ENCODE results near the gene OR8J3.

Gene OR8J3, protein sequence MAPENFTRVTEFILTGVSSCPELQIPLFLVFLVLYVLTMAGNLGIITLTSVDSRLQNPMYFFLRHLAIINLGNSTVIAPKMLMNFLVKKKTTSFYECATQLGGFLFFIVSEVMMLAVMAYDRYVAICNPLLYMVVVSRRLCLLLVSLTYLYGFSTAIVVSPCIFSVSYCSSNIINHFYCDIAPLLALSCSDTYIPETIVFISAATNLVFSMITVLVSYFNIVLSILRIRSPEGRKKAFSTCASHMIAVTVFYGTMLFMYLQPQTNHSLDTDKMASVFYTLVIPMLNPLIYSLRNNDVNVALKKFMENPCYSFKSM

GRCh38 chr11:56140151-56140661 is at the start of gene OR8J3:
Gene OR8J3, minus strand, starts transcription at chr11:56140201. Its CDS starts 2,483 bp downstream, at chr11:56137718.
- no peaks in the 10 kb centered on the region; the same call in 1 of the 2 replicates for H3K9me3 ChIP-seq (ENCODE audit: insufficient read depth, low read length)
- no peaks in the 10 kb centered on the region for H3K4me1 ChIP-seq (ENCODE audit: insufficient read depth, insufficient read length)
- no peak within 1 kb of the TSS for H3K9ac ChIP-seq (ENCODE audit: insufficient read length, low read depth)
- H3K27me3 ChIP-seq (ENCODE audit: insufficient read depth, insufficient read length): no peaks in the 10 kb centered on the region
- no peaks in the 10 kb centered on the region for H3K36me3 ChIP-seq (ENCODE audit: insufficient read depth, insufficient read length, low read length)
- no peak for DNase-seq (ENCODE audit: low read depth, low spot score)
- H3K4me3 ChIP-seq (ENCODE audit: insufficient read length, low read depth): no peak within 1 kb of the TSS
- no peak for TF ChIP-seq SUZ12 (IDR thresholded peaks at IDR 0.05; ENCODE audit: extremely low read depth, insufficient read depth, insufficient read length)
- no peak for TF ChIP-seq ZNF274 (IDR thresholded peaks at IDR 0.05; ENCODE audit: low read depth, low read length)
- no peak for TF ChIP-seq YY1 (IDR thresholded peaks at IDR 0.05; ENCODE audit: insufficient read depth, insufficient read length)

GRCh38 chr11:56188602-56189001 is 48.6 kb upstream of the OR8J3 start:
- H3K4me1 ChIP-seq (ENCODE audit: insufficient read depth, insufficient read length): no peaks in the 10 kb centered on the region
- H3K9me3 ChIP-seq (ENCODE audit: insufficient read depth, low read length): no peaks in the 10 kb centered on the region
- DNase-seq (ENCODE audit: low read depth, low spot score): no peak

GRCh38 chr11:56183459-56183858 is 43.5 kb upstream of the OR8J3 start:
- no peaks in the 10 kb centered on the region for H3K27me3 ChIP-seq (ENCODE audit: insufficient read depth, insufficient read length)
- H3K4me3 ChIP-seq (ENCODE audit: insufficient read length, low read depth): no peak overlapping the region
- no peaks in the 10 kb centered on the region for H3K36me3 ChIP-seq (ENCODE audit: insufficient read depth, insufficient read length, low read length)
- no peaks in the 10 kb centered on the region for H3K4me1 ChIP-seq (ENCODE audit: insufficient read depth, insufficient read length)
- no peak for DNase-seq (ENCODE audit: low read depth, low spot score)
- peaks cover 11% of the 10 kb centered on the region; the same call in 1 of the 2 replicates for H3K9me3 ChIP-seq (ENCODE audit: insufficient read depth, low read length)
- no peak overlapping the region for H3K9ac ChIP-seq (ENCODE audit: insufficient read length, low read depth)
- no peak for TF ChIP-seq ZNF274 (IDR thresholded peaks at IDR 0.05; ENCODE audit: low read depth, low read length)
- TF ChIP-seq SUZ12 (IDR thresholded peaks at IDR 0.05; ENCODE audit: extremely low read depth, insufficient read depth, insufficient read length): no peak
- no peak for TF ChIP-seq YY1 (IDR thresholded peaks at IDR 0.05; ENCODE audit: insufficient read depth, insufficient read length)

More at GRCh38 chr11:56188602-56189001, 48.6 kb upstream of the OR8J3 start:
- no peak for TF ChIP-seq YY1 (IDR thresholded peaks at IDR 0.05; ENCODE audit: insufficient read depth, insufficient read length)
- H3K36me3 ChIP-seq (ENCODE audit: insufficient read depth, insufficient read length, low read length): no peaks in the 10 kb centered on the region
- no peaks in the 10 kb centered on the region for H3K27me3 ChIP-seq (ENCODE audit: insufficient read depth, insufficient read length)
- H3K4me3 ChIP-seq (ENCODE audit: insufficient read length, low read depth): no peak overlapping the region
- H3K9ac ChIP-seq (ENCODE audit: insufficient read length, low read depth): no peak overlapping the region

DNA sequence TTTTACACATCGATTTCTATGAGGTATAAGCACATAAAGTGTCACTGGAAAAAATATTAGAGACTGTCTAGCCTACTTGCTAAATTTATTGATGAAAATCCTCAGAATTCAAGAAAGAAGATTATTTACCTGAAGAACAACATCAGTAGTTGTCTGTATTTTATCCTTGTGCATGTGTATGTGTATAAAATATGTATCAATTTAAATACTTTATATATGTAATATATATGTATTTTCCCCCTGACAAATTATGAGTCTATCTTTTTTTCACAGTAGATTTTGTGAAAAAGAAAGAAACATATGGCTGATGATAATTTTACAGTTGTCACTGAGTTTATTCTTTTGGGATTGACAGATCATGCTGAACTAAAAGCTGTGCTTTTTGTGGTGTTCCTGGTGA is 36.3 kb upstream of the OR8J3 start, which contains the start of gene OR5J2:
TSS of gene OR5J2 (plus strand) at position 301 of the 400 bp plus-strand sequence. CDS start at position 301, 0 bp downstream.
- TF ChIP-seq ZNF274 (IDR thresholded peaks at IDR 0.05; ENCODE audit: low read depth, low read length) (no peak), YY1 (IDR thresholded peaks at IDR 0.05; ENCODE audit: insufficient read depth, insufficient read length) (no peak), SUZ12 (IDR thresholded peaks at IDR 0.05; ENCODE audit: extremely low read depth, insufficient read depth, insufficient read length) (no peak)
- H3K9me3 ChIP-seq (ENCODE audit: insufficient read depth, low read length): peaks cover 11% of the 10 kb centered on the region; the same call in 1 of the 2 replicates
- no peaks in the 10 kb centered on the region for H3K4me1 ChIP-seq (ENCODE audit: insufficient read depth, insufficient read length)
- H3K4me3 ChIP-seq (ENCODE audit: insufficient read length, low read depth): no peak within 1 kb of the TSS
- no peak within 1 kb of the TSS for H3K9ac ChIP-seq (ENCODE audit: insufficient read length, low read depth)
- H3K36me3 ChIP-seq (ENCODE audit: insufficient read depth, insufficient read length, low read length): no peaks in the 10 kb centered on the region
- no peaks in the 10 kb centered on the region for H3K27me3 ChIP-seq (ENCODE audit: insufficient read depth, insufficient read length)
- DNase-seq (ENCODE audit: low read depth, low spot score): no peak

GRCh38 chr11:56172256-56172830 is 32.3 kb upstream of the OR8J3 start:
- H3K36me3 ChIP-seq (ENCODE audit: insufficient read depth, insufficient read length, low read length): no peaks in the 10 kb centered on the region
- H3K9me3 ChIP-seq (ENCODE audit: insufficient read depth, low read length): no peaks in the 10 kb centered on the region
- H3K27me3 ChIP-seq (ENCODE audit: insufficient read depth, insufficient read length): no peaks in the 10 kb centered on the region
- no peaks in the 10 kb centered on the region for H3K4me1 ChIP-seq (ENCODE audit: insufficient read depth, insufficient read length)
- DNase-seq (ENCODE audit: low read depth, low spot score): no peak
- no peak overlapping the region for H3K4me3 ChIP-seq (ENCODE audit: insufficient read length, low read depth)
- TF ChIP-seq SUZ12 (IDR thresholded peaks at IDR 0.05; ENCODE audit: extremely low read depth, insufficient read depth, insufficient read length): no peak
- TF ChIP-seq ZNF274 (IDR thresholded peaks at IDR 0.05; ENCODE audit: low read depth, low read length): no peak
- TF ChIP-seq YY1 (IDR thresholded peaks at IDR 0.05; ENCODE audit: insufficient read depth, insufficient read length): no peak
- H3K9ac ChIP-seq (ENCODE audit: insufficient read length, low read depth): no peak overlapping the region

GRCh38 chr11:56163804-56164203 is 23.8 kb upstream of the OR8J3 start:
- no peak for DNase-seq (ENCODE audit: low read depth, low spot score)
- TF ChIP-seq SUZ12 (IDR thresholded peaks at IDR 0.05; ENCODE audit: extremely low read depth, insufficient read depth, insufficient read length) (no peak), ZNF274 (IDR thresholded peaks at IDR 0.05; ENCODE audit: low read depth, low read length) (no peak), YY1 (IDR thresholded peaks at IDR 0.05; ENCODE audit: insufficient read depth, insufficient read length) (no peak)
- no peak overlapping the region for H3K4me3 ChIP-seq (ENCODE audit: insufficient read length, low read depth)
- H3K9ac ChIP-seq (ENCODE audit: insufficient read length, low read depth): no peak overlapping the region
- H3K36me3 ChIP-seq (ENCODE audit: insufficient read depth, insufficient read length, low read length): no peaks in the 10 kb centered on the region
- H3K4me1 ChIP-seq (ENCODE audit: insufficient read depth, insufficient read length): no peaks in the 10 kb centered on the region
- H3K9me3 ChIP-seq (ENCODE audit: insufficient read depth, low read length): no peaks in the 10 kb centered on the region
- H3K27me3 ChIP-seq (ENCODE audit: insufficient read depth, insufficient read length): no peaks in the 10 kb centered on the region

DNA sequence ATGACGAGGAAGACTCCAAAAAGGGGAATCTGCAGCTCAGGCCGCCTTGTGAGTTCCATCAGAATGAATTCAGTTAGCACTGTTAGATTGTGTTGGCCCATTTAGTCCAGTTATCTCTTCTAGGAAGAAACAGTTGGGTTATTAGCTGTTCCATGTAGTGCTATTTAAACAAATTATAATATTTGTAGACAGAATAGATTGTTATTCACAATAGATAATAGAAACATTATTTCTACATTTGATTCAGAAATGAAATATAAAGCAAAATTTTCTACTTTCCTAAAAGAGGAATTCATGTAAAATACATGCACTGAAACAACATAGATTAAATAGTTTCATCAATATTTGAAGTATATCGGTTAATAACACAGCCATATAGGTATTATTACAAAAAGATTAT is 20.2 kb upstream of the OR8J3 start, which contains the start of gene OR8K5:
TSS of gene OR8K5 (minus strand) at position 101 of the 400 bp plus-strand sequence. CDS start at position 101, 0 bp downstream.
- Histone ChIP-seq H3K4me1 (ENCODE audit: insufficient read depth, insufficient read length) (no peaks in the 10 kb centered on the region), H3K36me3 (ENCODE audit: insufficient read depth, insufficient read length, low read length) (no peaks in the 10 kb centered on the region), H3K9ac (ENCODE audit: insufficient read length, low read depth) (no peak within 1 kb of the TSS), H3K9me3 (ENCODE audit: insufficient read depth, low read length) (no peaks in the 10 kb centered on the region), H3K27me3 (ENCODE audit: insufficient read depth, insufficient read length) (no peaks in the 10 kb centered on the region), H3K4me3 (ENCODE audit: insufficient read length, low read depth) (no peak within 1 kb of the TSS)
- no peak for DNase-seq (ENCODE audit: low read depth, low spot score)
- no peak for TF ChIP-seq ZNF274 (IDR thresholded peaks at IDR 0.05; ENCODE audit: low read depth, low read length)
- no peak for TF ChIP-seq YY1 (IDR thresholded peaks at IDR 0.05; ENCODE audit: insufficient read depth, insufficient read length)
- TF ChIP-seq SUZ12 (IDR thresholded peaks at IDR 0.05; ENCODE audit: extremely low read depth, insufficient read depth, insufficient read length): no peak

All from NT2/D1 (cell line).